HepG2 (cell line): ENCODE measurements around the gene BCAT1. TPM values are rescaled to one million over a fixed set of nuclear protein-coding genes. Genes with fewer than 3 reads are reported as not detected.

ENCODE experiments used
- ATAC-seq: fragments of 200-7000 bp; cut with Tn5 transposase; 3 replicates; pipeline ENCODE4 v1.9.1; 2020; ENCODE audit warnings: mild to moderate bottlenecking, moderate library complexity
- BruUV-seq: library from RNA; stranded (reverse); fragments of 400-500 nt; replicated peaks from 2 replicates; lab custom pipeline; 2021; lab: Mats Ljungman, UMichigan
- CTCF ChIA-PET: fragments of 300-600 bp; formaldehyde crosslinking; extraction: SDS; loops from one replicate; lab custom pipeline; 2021; ENCODE audit warnings: low total read pairs, inconsistent platforms, low intra/inter-chr PET ratio; lab: Yijun Ruan, JAX
- POLR2A ChIA-PET: fragments of 350-600 bp; sonication (Branson Sonifier 250); formaldehyde crosslinking; loops from one replicate; lab custom pipeline; 2020; ENCODE audit warnings: antibody characterized with exemption, inconsistent platforms; lab: Yijun Ruan, JAX
- DNase-seq: peaks from one replicate; pipeline ENCODE4 v3.0.0-alpha.2; 2015; ENCODE audit warnings: low spot score
- FAIRE-seq: peaks from 3 replicates; lab custom pipeline; 2011; peaks lifted over from hg19 to GRCh38; lab: Jason Lieb, UNC
- H2AFZ ChIP-seq: one replicate; pipeline ENCODE4 v1.6.1; 2011; ENCODE audit warnings: low read length, inconsistent platforms
- H3K27ac ChIP-seq: fragments of 300-600 bp; 3 replicates; pipeline ENCODE4 v1.8.0; 2011; ENCODE audit warnings: mixed run types, mild to moderate bottlenecking, mixed read lengths, low read length, inconsistent platforms; ENCODE audit not compliant: insufficient read depth; ENCODE audit errors: extremely low read length
- H3K27me3 ChIP-seq, 2 experiments: fragments of 200-600 bp in 1 of 2; 2 replicates in 1 of 2; 3 replicates in 1 of 2; pipeline versions ENCODE4 v1.6.0 to v1.8.0; 2011; ENCODE audit warnings: low read length in 2 of 2, mild to moderate bottlenecking in 2 of 2, moderate library complexity in 2 of 2, inconsistent platforms in 1 of 2; ENCODE audit not compliant: insufficient read depth in 2 of 2, control insufficient read depth in 1 of 2
- H3K36me3 ChIP-seq, 2 experiments: fragments of 200-600 bp in 1 of 2; replicated peaks in 1 of 2; 2 replicates in 1 of 2; 3 replicates in 1 of 2; pipeline versions ENCODE4 v1.5.1 to v1.8.0; 2011; ENCODE audit warnings: low read length in 2 of 2, inconsistent platforms in 1 of 2; ENCODE audit not compliant: insufficient read depth in 2 of 2, control insufficient read depth in 1 of 2
- H3K4me1 ChIP-seq: 2 replicates; pipeline ENCODE4 v1.5.1; 2012; ENCODE audit warnings: low read length, inconsistent platforms; ENCODE audit not compliant: insufficient read depth
- H3K4me2 ChIP-seq: 2 replicates; pipeline ENCODE4 v1.6.0; 2011; ENCODE audit warnings: low read depth, low read length, inconsistent platforms
- H3K4me3 ChIP-seq, 3 experiments: fragments of 200-600 bp in 1 of 3; sonication (generic), shearing (Covaris generic) in 1 of 3; replicated peaks in 1 of 3; 2 replicates each; pipeline ENCODE4 v1.5.1; 2011 to 2016; ENCODE audit warnings: low read length in 3 of 3, inconsistent platforms in 2 of 3, low read depth in 2 of 3, mild to moderate bottlenecking in 2 of 3, control low read depth in 1 of 3, mixed read lengths in 1 of 3; ENCODE audit not compliant: insufficient read depth in 1 of 3
- H3K79me2 ChIP-seq: one replicate; pipeline ENCODE4 v1.6.1; 2011; ENCODE audit warnings: low read length, inconsistent platforms; ENCODE audit not compliant: insufficient read depth
- H3K9ac ChIP-seq: 2 replicates; pipeline ENCODE4 v1.6.0; 2011; ENCODE audit warnings: mild to moderate bottlenecking, low read depth, low read length, inconsistent platforms; ENCODE audit not compliant: insufficient read depth
- H3K9me3 ChIP-seq: 2 replicates; pipeline ENCODE4 v1.5.1; 2012; ENCODE audit warnings: mild to moderate bottlenecking, low read length
- H4K20me1 ChIP-seq: 2 replicates; pipeline ENCODE4 v1.6.0; 2011; ENCODE audit warnings: inconsistent platforms, mild to moderate bottlenecking, low read length, moderate library complexity; ENCODE audit not compliant: insufficient read depth
- AGO1 ChIP-seq: fragments of 200-400 bp; formaldehyde crosslinking; IDR thresholded peaks from 2 replicates; pipeline ENCODE4 v1.6.1; 2017; ENCODE audit warnings: mild to moderate bottlenecking, low read depth, low read length, moderate library complexity; ENCODE audit not compliant: poor library complexity, severe bottlenecking
- ARID2 ChIP-seq: sonication (generic); formaldehyde crosslinking; IDR thresholded peaks from 2 replicates; pipeline ENCODE4 v1.8.1; 2022; ENCODE audit warnings: mild to moderate bottlenecking, missing genetic modification reagents, borderline replicate concordance
- ARNTL ChIP-seq: sonication (generic); formaldehyde crosslinking; IDR thresholded peaks from 2 replicates; pipeline ENCODE4 v1.4.0; 2020; ENCODE audit warnings: mild to moderate bottlenecking, missing genetic modification reagents
- BRCA1 ChIP-seq: sonication (generic); formaldehyde crosslinking; IDR thresholded peaks from 2 replicates; pipeline ENCODE4 v1.4.0; 2020; ENCODE audit warnings: missing genetic modification reagents
- FOSL2 ChIP-seq: sonication (generic); formaldehyde crosslinking; IDR thresholded peaks from 2 replicates; pipeline ENCODE4 v1.4.0; 2020; ENCODE audit warnings: missing genetic modification reagents
- HES4 ChIP-seq: sonication (generic); formaldehyde crosslinking; IDR thresholded peaks from 2 replicates; pipeline ENCODE4 v1.9.0; 2021; ENCODE audit warnings: mild to moderate bottlenecking, missing genetic modification reagents, borderline replicate concordance
- HMGA1 ChIP-seq: sonication (generic); formaldehyde crosslinking; conservative IDR thresholded peaks from 2 replicates; pipeline ENCODE4 v1.4.0; 2020; ENCODE audit warnings: missing genetic modification reagents
- HMGXB3 ChIP-seq: sonication (generic); formaldehyde crosslinking; IDR thresholded peaks from 2 replicates; pipeline ENCODE4 v1.4.0; 2020; ENCODE audit warnings: missing genetic modification reagents, borderline replicate concordance
- JARID2 ChIP-seq: sonication (generic); formaldehyde crosslinking; IDR thresholded peaks from 2 replicates; pipeline ENCODE4 v1.8.1; 2023; ENCODE audit warnings: missing genetic modification reagents, inconsistent platforms; ENCODE audit not compliant: insufficient replicate concordance
- MEIS2 ChIP-seq: sonication (generic); formaldehyde crosslinking; IDR thresholded peaks from 2 replicates; pipeline ENCODE4 v1.9.0; 2021; ENCODE audit warnings: mild to moderate bottlenecking, missing genetic modification reagents
- PHF5A ChIP-seq: IDR thresholded peaks from one replicate; pipeline ENCODE4 v1.6.1; 2018; ENCODE audit warnings: low read depth, missing genetic modification reagents; ENCODE audit not compliant: unreplicated experiment
- REST ChIP-seq, 2 experiments: IDR thresholded peaks; 2 replicates each; pipeline ENCODE4 v1.6.1; 2011 to 2012; ENCODE audit warnings: low read length in 2 of 2, borderline replicate concordance in 1 of 2, low read depth in 1 of 2, mild to moderate bottlenecking in 1 of 2, moderate library complexity in 1 of 2
- TOE1 ChIP-seq: sonication (generic); formaldehyde crosslinking; IDR thresholded peaks from 2 replicates; pipeline ENCODE4 v1.4.0; 2020; ENCODE audit warnings: mild to moderate bottlenecking, missing genetic modification reagents
- ZFP36L2 ChIP-seq: sonication (generic); formaldehyde crosslinking; IDR thresholded peaks from 2 replicates; pipeline ENCODE4 v1.4.0; 2020; ENCODE audit warnings: missing genetic modification reagents
- ZNF414 ChIP-seq: sonication (generic); formaldehyde crosslinking; IDR thresholded peaks from 2 replicates; pipeline ENCODE4 v1.5.0; 2020; ENCODE audit warnings: missing genetic modification reagents
- ZSCAN21 ChIP-seq: sonication (generic); formaldehyde crosslinking; IDR thresholded peaks from 2 replicates; pipeline ENCODE4 v1.8.0; 2022; ENCODE audit warnings: mild to moderate bottlenecking, missing genetic modification reagents, moderate library complexity, borderline replicate concordance
- WGBS: methylation state at CpG from one replicate; pipeline ENCODE4 v1.1.6; 2017; ENCODE audit warnings: low lambda C conversion rate; 5-methylcytosine and 5-hydroxymethylcytosine counted together
- in situ Hi-C: cut with HindIII; loops from 2 replicates; pipeline ENCODE4 v1.10.0; 2017; ENCODE audit warnings: low pct_unique_long_range_greater_than_20kb; ENCODE audit not compliant: extremely low pct_ligation_motif_present
- intact Hi-C: fragments of 100-400 bp; cut with micrococcal nuclease; formaldehyde crosslinking; loops from one replicate; pipeline ENCODE4 v1.10.0; 2022; ENCODE audit not compliant: unreplicated experiment
- polyA plus RNA-seq, 8 experiments: library from polyadenylated mRNA; depleted of rRNA in 3 of 8; stranded (reverse) in 7 of 8; unstranded in 1 of 8; fragments of >200 nt; fragmentation: Illumina TruSeq in 4 of 8; extraction: Trizol in 4 of 8; gene quantifications; 2 replicates each; pipeline versions ENCODE4 v1.2.1 to v1.2.3, GENCODE V29; 2011 to 2016; ENCODE audit warnings: low read depth in 4 of 8, missing spikeins in 1 of 8, mixed read lengths in 1 of 8; ENCODE audit not compliant: insufficient read depth in 1 of 8
- total RNA-seq, 5 experiments: library from RNA; depleted of rRNA; stranded (reverse); fragments of >200 nt; fragmentation: Illumina TruSeq; extraction: Trizol; gene quantifications; 2 replicates each; pipeline ENCODE4 v1.2.3, GENCODE V29; 2016; ENCODE audit warnings: low read depth in 1 of 5

BCAT1 gene
- total and polyA plus RNA-seq, 2 of the 13 experiments (the other 11 are each of a cell fraction or from before 2014, with no cell fraction given) = 8.0 to 75.5 TPM

- TF ChIP-seq AGO1 (no peak), ZSCAN21 (CRISPR knock-in tag) (no peak), JARID2 (CRISPR knock-in tag) (no peak), FOSL2 (CRISPR knock-in tag) (no peak), HMGA1 (CRISPR knock-in tag) (no peak), TOE1 (CRISPR knock-in tag) (no peak), MEIS2 (CRISPR knock-in tag) (no peak), ARID2 (no peak), ZFP36L2 (CRISPR knock-in tag) (no peak)
These were observed 53.3 kb downstream of the BCAT1 start (continued) for GRCh38 chr12:24895612-24896011.

- FAIRE-seq = no peak
- no peak for TF ChIP-seq BRCA1 (CRISPR knock-in tag)
- TF ChIP-seq HMGXB3 = no peak
- TF ChIP-seq REST (IDR thresholded peaks at IDR 0.05; ENCODE audit: borderline replicate concordance in 1 of 2, low read depth in 1 of 2, low read length in 2 of 2) = no peak
- no peak for TF ChIP-seq ZNF414
- no peak for TF ChIP-seq PHF5A (CRISPR knock-in tag)
- TF ChIP-seq ARNTL (CRISPR knock-in tag) = no peak
- no peak for TF ChIP-seq HES4 (CRISPR knock-in tag)
These were observed 54.0 kb downstream of the BCAT1 start for GRCh38 chr12:24894879-24895278.

More at GRCh38 chr12:24894879-24895278, 54.0 kb downstream of the BCAT1 start:
- Histone ChIP-seq H3K27ac (no peak overlapping the region), H3K4me2 (no peak overlapping the region), H3K36me3 (peaks cover 0 to 8% of the 10 kb centered on the region in 2 experiments; a peak in 1 of 5 replicates), H3K9ac (no peak overlapping the region), H3K4me3 (no peak overlapping the region), H3K79me2 (no peaks in the 10 kb centered on the region), H2AFZ (no peak overlapping the region), H4K20me1 (no peaks in the 10 kb centered on the region), H3K9me3 (no peaks in the 10 kb centered on the region), H3K4me1 (no peaks in the 10 kb centered on the region), H3K27me3 (no peaks in the 10 kb centered on the region)
- no peak for ATAC-seq
- intact Hi-C loops (no loop called here), in situ Hi-C loops (no loop called here)
- CTCF ChIA-PET = no interaction called here
- 92% methylated on average over 3 of the region's 3 CpGs for WGBS
- POLR2A ChIA-PET = no interaction called here
- no peak for DNase-seq
- BruUV-seq = no TSS peak
